Measurements from ENCODE around the gene TNFSF18.

Gene TNFSF18

GRCh38 chr1:173042806-173043205 lies 7.9 kb downstream of the TNFSF18 start:
- no peak for DNase-seq (ENCODE audit: low read depth)
- H3K4me3 ChIP-seq (ENCODE audit: low read depth, low read length): no peak overlapping the region
- TF ChIP-seq, protein P1, sequence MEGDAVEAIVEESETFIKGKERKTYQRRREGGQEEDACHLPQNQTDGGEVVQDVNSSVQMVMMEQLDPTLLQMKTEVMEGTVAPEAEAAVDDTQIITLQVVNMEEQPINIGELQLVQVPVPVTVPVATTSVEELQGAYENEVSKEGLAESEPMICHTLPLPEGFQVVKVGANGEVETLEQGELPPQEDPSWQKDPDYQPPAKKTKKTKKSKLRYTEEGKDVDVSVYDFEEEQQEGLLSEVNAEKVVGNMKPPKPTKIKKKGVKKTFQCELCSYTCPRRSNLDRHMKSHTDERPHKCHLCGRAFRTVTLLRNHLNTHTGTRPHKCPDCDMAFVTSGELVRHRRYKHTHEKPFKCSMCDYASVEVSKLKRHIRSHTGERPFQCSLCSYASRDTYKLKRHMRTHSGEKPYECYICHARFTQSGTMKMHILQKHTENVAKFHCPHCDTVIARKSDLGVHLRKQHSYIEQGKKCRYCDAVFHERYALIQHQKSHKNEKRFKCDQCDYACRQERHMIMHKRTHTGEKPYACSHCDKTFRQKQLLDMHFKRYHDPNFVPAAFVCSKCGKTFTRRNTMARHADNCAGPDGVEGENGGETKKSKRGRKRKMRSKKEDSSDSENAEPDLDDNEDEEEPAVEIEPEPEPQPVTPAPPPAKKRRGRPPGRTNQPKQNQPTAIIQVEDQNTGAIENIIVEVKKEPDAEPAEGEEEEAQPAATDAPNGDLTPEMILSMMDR (IDR thresholded peaks at IDR 0.05; ENCODE audit: control insufficient read depth, extremely low read depth, insufficient read depth): no peak

DNA sequence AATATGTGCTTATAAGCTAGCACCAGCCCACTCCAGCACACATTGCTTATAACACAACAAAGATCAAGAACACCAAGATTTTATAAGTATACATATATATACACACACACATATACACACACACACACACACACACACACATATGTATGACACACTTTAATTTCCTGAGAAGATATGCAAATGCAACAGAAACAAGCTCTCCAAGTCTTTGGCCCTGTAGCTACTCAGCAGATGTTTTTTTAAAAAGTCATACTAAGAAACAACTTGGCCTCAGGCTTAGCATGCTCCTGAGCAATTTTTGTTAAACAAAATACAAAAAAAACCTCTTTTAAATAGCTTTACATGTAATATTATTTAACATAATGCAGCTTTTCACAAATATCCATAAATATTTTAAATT lies 11.1 kb downstream of the TNFSF18 start:
- TF ChIP-seq, protein P1 (IDR thresholded peaks at IDR 0.05; ENCODE audit: control insufficient read depth, extremely low read depth, insufficient read depth): no peak
- H3K4me3 ChIP-seq (ENCODE audit: low read depth, low read length): no peak overlapping the region

DNA sequence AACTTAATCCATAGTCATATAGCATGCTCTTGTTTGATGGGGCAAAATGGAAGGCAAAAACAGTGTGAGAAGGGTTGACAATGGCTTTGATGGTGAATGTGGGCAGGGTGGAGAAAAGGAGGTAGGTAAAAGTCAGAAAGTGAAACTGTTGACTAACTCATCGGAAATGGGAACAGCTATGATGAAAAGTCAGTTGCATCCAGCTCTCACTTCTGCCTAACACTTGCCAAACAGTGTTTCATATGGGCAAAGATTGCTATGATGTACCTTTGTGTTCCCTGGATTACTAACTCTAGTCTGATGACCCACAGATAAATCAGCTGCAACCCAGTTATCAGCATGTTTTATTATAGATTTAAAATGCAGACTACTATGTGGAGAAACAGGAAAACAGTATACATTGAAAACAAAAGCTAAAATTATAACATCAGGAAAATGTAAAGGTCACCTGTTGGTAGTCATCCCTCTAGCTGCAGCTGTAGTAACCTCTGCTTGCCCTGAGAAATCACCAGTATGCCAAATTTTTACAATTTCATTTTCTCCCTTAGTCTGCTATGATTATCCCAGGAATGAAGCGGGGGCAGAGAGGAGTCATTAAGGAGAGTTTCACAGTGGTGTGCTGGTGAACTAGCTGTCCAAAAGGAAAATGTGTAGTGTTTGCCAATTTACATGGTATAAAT lies 11.7 kb downstream of the TNFSF18 start:
- H3K4me3 ChIP-seq (ENCODE audit: low read depth, low read length): no peak overlapping the region
- DNase-seq (ENCODE audit: low read depth): no peak
- TF ChIP-seq, protein P1 (IDR thresholded peaks at IDR 0.05; ENCODE audit: control insufficient read depth, extremely low read depth, insufficient read depth): no peak

More for the DNA sequence above, 11.1 kb downstream of the TNFSF18 start:
- no peak for DNase-seq (ENCODE audit: low read depth)

DNA sequence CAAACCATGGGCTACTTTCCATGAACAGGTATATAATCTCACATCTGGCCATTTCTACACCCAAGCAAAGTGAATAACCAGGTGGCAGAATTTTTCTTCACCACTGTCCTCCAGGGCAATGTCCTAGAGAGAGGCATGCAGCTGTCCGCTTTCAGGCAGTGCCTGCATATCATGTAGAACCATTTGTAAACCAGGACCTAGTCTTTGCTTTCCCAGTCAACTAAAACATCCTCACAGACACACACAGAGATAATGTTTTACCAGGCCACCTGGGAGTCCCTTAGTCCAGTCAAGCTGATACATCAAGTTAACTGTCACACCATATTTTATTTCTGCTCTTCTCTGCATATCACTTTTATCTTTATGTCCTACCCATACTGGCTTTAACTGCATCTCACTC lies 26.2 kb downstream of the TNFSF18 start:
- TF ChIP-seq, protein P1 (IDR thresholded peaks at IDR 0.05; ENCODE audit: control insufficient read depth, extremely low read depth, insufficient read depth): no peak
- H3K4me3 ChIP-seq (ENCODE audit: low read depth, low read length): no peak overlapping the region
- DNase-seq (ENCODE audit: low read depth): no peak

DNA sequence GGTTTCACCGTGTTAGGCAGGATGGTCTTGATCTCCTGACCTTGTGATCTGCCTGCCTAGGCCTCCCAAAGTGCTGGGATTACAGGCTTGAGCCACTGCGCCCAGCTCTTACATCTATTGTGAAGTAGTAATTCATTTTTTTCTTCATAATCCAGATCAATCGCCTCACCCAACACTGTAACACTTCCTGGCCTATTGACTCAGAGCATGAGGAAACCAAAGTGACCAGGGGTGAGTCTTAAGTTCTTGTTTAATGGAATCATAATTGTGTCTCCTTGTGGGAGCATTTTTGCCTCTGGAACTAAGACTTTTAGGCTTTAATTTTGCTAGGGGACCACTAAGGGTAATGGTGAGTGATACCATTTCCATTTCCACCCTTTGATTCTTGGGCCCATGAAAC lies 27.4 kb downstream of the TNFSF18 start:
- no peak overlapping the region for H3K4me3 ChIP-seq (ENCODE audit: low read depth, low read length)
- TF ChIP-seq, protein P1 (IDR thresholded peaks at IDR 0.05; ENCODE audit: control insufficient read depth, extremely low read depth, insufficient read depth): no peak
- DNase-seq (ENCODE audit: low read depth): no peak

- TF ChIP-seq, protein P1 (IDR thresholded peaks at IDR 0.05; ENCODE audit: control insufficient read depth, extremely low read depth, insufficient read depth): no peak
- no peak overlapping the region for H3K4me3 ChIP-seq (ENCODE audit: low read depth, low read length)
- DNase-seq (ENCODE audit: low read depth): no peak
Measured at GRCh38 chr1:173020138-173020750, 30.5 kb downstream of the TNFSF18 start.

All from LNCaP clone FGC (cell line).